ENCODE data around the gene REEP1. TPM values are rescaled to one million over a fixed set of nuclear protein-coding genes. Genes with fewer than 3 reads are reported as not detected.
"Not testable (repeated sequence)": the region's sequence is repeated elsewhere in the genome, so short reads cannot be mapped to it uniquely, and the experiment has no call there.

The REEP1 gene
- total RNA-seq, 2 experiments from 2014 or later = 0.23 to 0.25 TPM

- Mint-ChIP-seq H3K4me3 (no peak overlapping the region), H3K4me1 (ENCODE audit: low read depth) (no peaks in the 10 kb centered on the region), H3K36me3 (ENCODE audit: low read depth) (no peaks in the 10 kb centered on the region), H3K27ac (no peak overlapping the region), H3K27me3 (peaks cover 8% of the 10 kb centered on the region), H3K9me3 (no peaks in the 10 kb centered on the region)
- DNase-seq = no peak
- no peak for TF ChIP-seq CTCF (IDR thresholded peaks at IDR 0.05)
- intact Hi-C loops (cut with micrococcal nuclease) = no loop called here
- CTCF ChIA-PET = interaction anchor here (1.4 kb wide), 1 partner anchor 16 kb away, joined by 3 read pairs; no protein-coding TSS in a partner anchor
- POLR2A ChIA-PET = no interaction called here
- no peak for ATAC-seq
Observed at GRCh38 chr2:86253424-86253823, 84.0 kb downstream of the REEP1 start.

GRCh38 chr2:86251840-86252266 lies 85.6 kb downstream of the REEP1 start:
- CTCF ChIA-PET = interaction anchor here (0.8 to 1.2 kb wide), 2 partner anchors 26 to 31 kb away, joined by 3 read pairs; no protein-coding TSS in a partner anchor
- Mint-ChIP-seq H3K9me3 (no peaks in the 10 kb centered on the region), H3K4me1 (ENCODE audit: low read depth) (no peaks in the 10 kb centered on the region), H3K36me3 (ENCODE audit: low read depth) (no peaks in the 10 kb centered on the region), H3K4me3 (no peak overlapping the region), H3K27ac (no peak overlapping the region), H3K27me3 (peaks cover 8% of the 10 kb centered on the region)
- no peak for DNase-seq
- no peak for ATAC-seq
- intact Hi-C loops (cut with micrococcal nuclease) = no loop called here
- no peak for TF ChIP-seq CTCF (IDR thresholded peaks at IDR 0.05)
- POLR2A ChIA-PET = no interaction called here

GRCh38 chr2:86249579-86250391 lies 87.6 kb downstream of the REEP1 start:
- Mint-ChIP-seq H3K9me3 (no peaks in the 10 kb centered on the region), H3K36me3 (ENCODE audit: low read depth) (no peaks in the 10 kb centered on the region), H3K27ac (no peak overlapping the region), H3K4me1 (ENCODE audit: low read depth) (no peaks in the 10 kb centered on the region), H3K27me3 (peaks cover 8% of the 10 kb centered on the region), H3K4me3 (no peak overlapping the region)
- TF ChIP-seq CTCF (IDR thresholded peaks at IDR 0.05) = no peak
- DNase-seq (no peak), ATAC-seq (no peak)
- ChIA-PET POLR2A (interaction anchor here (0.6 kb wide), 1 partner anchor 151 kb away, joined by 4 read pairs; no protein-coding TSS in a partner anchor), CTCF (interaction anchor here (1.4 kb wide), 1 partner anchor 29 kb away, joined by 5 read pairs; no protein-coding TSS in a partner anchor)
- intact Hi-C loops (cut with micrococcal nuclease) = no loop called here

- intact Hi-C loops (cut with micrococcal nuclease) = no loop called here
- POLR2A ChIA-PET = interaction anchor here (0.7 kb wide), 1 partner anchor 23 kb away, joined by 3 read pairs; no protein-coding TSS in a partner anchor
Observed at GRCh38 chr2:86249176-86249575, 88.2 kb downstream of the REEP1 start.

GRCh38 chr2:86245222-86245621 lies 92.2 kb downstream of the REEP1 start:
- POLR2A ChIA-PET = not testable (repeated sequence)

More at GRCh38 chr2:86249176-86249575, 88.2 kb downstream of the REEP1 start:
- DNase-seq (no peak), ATAC-seq (no peak)
- Mint-ChIP-seq H3K4me1 (ENCODE audit: low read depth) (no peaks in the 10 kb centered on the region), H3K9me3 (no peaks in the 10 kb centered on the region), H3K4me3 (no peak overlapping the region), H3K27ac (no peak overlapping the region), H3K27me3 (peaks cover 8% of the 10 kb centered on the region), H3K36me3 (ENCODE audit: low read depth) (no peaks in the 10 kb centered on the region)
- CTCF ChIA-PET = no interaction called here
- no peak for TF ChIP-seq CTCF (IDR thresholded peaks at IDR 0.05)

GRCh38 chr2:86244781-86245180 lies 92.6 kb downstream of the REEP1 start:
- DNase-seq; H3K36me3 Mint-ChIP-seq (ENCODE audit: low read depth); H3K27ac Mint-ChIP-seq; H3K9me3 Mint-ChIP-seq; POLR2A ChIA-PET; H3K4me1 Mint-ChIP-seq (ENCODE audit: low read depth); intact Hi-C loops (cut with micrococcal nuclease); H3K27me3 Mint-ChIP-seq; ATAC-seq; H3K4me3 Mint-ChIP-seq: not testable (repeated sequence)
- CTCF ChIA-PET = interaction anchor here (1.4 kb wide), 1 partner anchor 24 kb away, joined by 5 read pairs; no protein-coding TSS in a partner anchor

More at GRCh38 chr2:86245222-86245621, 92.2 kb downstream of the REEP1 start:
- H3K4me3 Mint-ChIP-seq; H3K4me1 Mint-ChIP-seq (ENCODE audit: low read depth); H3K27me3 Mint-ChIP-seq; CTCF ChIA-PET; H3K27ac Mint-ChIP-seq; H3K36me3 Mint-ChIP-seq (ENCODE audit: low read depth); DNase-seq; ATAC-seq; intact Hi-C loops (cut with micrococcal nuclease); H3K9me3 Mint-ChIP-seq: not testable (repeated sequence)

Data from activated CD8-positive, alpha-beta T cell treated with anti-CD3 and anti-CD28 coated beads for 36 hours (primary cell).